HG03521 (cell line): ENCODE data around the gene CAMTA1.
"Not testable (repeated sequence)": the region's sequence is repeated elsewhere in the genome, so short reads cannot be mapped to it uniquely, and the experiment has no call there.

Experiments used
- ATAC-seq: cut with Tn5 transposase; IDR thresholded peaks from one replicate; pipeline ENCODE4 v1.9.1; 2021; ENCODE audit warnings: mild to moderate bottlenecking, moderate library complexity; ENCODE audit not compliant: unreplicated experiment

The CAMTA1 gene

DNA sequence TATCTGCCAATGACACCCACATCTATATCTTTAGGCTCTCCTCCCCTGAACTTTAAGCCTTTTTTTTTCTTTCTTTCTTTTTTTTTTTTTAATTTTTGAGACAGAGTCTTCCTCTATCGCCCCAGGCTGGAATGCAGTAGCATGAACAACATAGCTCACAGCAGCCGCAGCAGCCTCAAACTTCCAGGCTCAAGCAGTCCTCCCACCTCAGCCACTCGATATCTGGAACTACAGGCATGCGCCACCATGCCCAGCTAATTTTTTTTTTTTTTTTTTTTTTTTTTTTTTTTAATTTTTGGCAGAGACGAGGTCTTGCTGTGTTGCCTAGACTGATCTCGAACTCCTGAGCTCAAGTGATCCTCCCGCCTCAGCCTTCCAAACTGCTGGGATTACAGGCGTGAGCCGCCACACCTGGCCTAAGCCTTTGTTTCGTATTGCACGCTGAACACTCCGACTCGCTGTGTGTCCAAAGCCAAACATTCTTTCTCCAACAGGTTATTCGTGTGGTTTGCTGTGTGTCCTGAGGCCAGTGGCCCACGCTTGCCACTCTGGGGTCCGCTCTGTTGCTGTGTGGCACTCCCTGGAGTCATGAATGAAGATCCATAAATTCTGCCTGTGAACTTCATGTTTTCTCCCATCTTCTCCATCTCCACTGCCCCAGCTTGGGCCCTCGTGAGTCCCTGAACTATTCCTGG lies 119.4 kb downstream of the CAMTA1 start:
- ATAC-seq: no peak

DNA sequence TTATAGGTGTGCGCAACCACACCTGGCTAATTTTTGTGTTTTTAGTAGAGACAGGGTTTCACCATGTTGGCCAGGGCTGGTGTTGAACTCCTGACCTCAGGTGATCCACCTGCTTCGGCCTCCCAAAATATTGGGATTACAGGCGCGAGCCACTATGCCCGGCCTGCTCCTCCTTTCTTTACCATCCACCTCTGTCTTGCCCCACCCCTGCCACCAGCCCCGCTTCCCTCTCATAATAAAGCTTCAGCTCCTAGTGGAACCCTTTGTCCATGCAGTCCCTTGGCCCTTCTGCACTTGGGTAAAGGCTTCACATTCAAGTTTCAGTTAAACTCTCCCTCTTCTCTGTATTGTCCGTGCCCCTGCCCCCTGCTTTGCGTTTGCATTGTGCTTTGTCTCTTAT lies 120.1 kb downstream of the CAMTA1 start:
- ATAC-seq: no peak

DNA sequence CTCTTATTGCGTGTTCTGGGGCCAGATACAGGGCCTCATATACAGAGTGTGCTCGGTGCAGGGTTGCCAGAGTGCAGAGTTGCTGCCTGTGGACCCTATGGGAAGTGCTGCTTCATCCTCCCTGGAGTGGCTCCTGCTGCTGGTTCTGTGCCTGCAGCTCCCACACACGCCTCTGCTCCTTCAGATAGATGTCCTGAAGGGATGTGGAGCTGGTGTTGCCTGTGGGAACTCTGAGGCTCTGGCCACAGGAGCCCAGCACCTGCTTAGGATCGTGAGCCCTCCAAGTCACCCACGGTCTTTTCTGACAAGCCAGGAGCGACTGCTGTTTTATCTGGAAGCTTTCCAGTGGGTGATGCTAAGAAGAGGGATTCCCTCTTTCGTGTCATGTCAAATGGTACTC lies 120.5 kb downstream of the CAMTA1 start:
- ATAC-seq: no peak

DNA sequence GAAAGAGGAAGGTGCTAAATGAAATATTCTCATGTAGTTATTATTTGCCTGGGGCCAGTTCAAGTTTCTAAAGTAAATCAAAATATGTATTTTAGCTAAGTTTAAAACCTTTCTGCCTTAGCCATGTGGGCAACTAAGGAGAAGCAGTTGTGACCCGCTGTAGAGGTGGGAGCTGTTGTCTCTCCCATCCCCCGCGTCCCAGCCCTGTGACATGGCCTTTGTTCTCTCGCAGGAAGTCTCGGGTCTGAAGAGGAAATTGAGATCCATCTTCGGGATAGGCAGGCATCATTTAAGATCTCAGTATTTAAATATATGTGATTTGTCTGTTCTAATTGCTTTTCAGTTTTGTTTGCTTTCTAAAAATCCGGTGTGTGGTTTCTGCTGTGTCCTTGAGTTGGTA lies 121.5 kb downstream of the CAMTA1 start:
- no peak for ATAC-seq

DNA sequence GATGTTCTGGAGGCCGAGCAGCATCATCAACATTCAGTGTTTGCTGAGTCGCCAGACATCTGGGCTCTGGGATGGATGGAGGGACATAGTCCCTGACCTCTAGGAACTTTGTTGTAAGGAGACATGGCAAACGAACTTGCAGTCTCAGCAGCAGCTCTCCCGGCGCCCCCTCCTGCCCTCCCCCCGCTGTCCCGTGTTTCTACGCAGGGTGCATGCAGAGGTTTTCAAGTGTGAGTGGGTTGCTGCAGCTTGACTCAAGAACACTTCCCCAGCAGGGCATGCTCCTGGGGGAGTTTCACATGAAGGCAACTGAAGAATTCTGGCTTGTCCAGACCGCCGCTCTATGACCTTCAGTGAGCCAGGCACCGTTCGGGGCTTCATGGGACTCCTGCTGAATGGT lies 121.9 kb downstream of the CAMTA1 start:
- no peak for ATAC-seq

DNA sequence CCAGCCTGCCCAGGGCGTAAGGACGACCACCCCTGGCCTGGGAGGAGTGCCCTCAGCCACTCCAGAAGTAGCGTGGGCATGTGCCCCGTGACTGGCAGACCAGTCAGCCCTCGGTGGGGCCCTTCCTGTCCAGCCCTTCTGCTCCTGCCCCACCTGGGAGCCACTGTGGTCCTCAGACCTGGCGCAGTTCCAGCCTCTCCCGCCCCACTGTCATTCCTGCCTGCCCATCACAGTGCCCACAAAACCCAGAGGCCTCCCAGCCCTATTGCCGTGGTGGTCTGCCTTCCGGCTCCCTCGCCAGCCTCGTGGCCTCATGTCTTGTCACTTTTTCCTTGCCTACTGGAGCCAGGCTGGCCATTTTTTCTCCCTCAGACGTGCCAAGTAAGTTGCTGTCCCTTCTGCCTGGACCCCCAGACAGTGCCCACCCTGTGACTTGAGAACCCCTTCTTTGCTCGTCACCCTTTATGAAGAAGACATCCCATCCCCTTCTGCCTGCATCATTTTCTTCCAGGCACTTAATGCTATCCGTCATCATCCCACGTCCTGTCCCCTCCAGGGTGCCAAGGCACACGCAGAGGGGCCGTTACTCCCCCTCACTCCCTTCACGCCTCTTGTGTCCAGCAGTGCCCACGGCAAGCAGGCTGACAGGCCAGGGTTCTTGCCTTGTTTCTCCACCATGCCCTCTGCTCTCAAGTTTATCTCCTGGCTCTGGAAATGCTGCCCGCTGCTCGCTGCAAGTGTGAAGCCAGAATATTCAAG lies 122.6 kb downstream of the CAMTA1 start:
- no peak for ATAC-seq

DNA sequence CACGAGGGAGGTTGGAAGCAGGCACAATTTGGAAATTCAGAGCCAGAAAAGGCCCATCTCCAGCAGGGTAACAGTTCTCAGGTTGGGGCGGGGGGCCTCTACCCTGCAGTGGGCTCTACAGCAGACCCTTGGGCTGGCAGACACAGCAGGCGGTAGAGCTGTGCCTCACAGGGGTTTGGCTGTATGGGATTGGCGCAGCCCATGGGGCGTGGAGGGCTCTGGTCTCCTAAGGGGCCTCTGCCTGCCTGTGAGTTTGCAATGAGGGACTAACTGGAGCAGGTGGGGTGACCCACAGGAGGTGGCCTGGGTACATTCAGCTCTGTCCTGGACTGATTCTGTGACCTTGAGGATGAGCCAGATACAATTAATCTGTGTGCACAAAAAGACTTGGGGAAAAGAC lies 124.1 kb downstream of the CAMTA1 start:
- no peak for ATAC-seq

DNA sequence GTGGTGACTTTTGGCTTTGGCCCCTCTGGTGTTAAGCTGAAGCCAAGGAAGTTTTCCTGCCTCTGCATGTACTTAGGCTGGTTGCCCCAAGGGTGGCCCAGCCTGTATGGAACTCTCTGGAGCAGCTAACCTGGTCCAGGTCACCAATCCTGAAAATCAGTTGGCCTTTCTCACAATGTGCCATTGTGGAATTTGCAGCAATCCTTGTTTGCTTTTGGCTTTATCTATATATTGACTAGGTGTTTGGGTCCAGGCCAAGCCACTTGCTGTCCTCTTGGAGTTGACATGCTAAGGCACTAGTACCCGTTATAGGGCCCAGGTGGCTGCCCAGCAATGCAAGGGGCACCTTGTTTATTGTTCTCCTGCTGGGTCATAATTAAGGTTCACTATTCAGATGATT lies 124.6 kb downstream of the CAMTA1 start:
- no peak for ATAC-seq

DNA sequence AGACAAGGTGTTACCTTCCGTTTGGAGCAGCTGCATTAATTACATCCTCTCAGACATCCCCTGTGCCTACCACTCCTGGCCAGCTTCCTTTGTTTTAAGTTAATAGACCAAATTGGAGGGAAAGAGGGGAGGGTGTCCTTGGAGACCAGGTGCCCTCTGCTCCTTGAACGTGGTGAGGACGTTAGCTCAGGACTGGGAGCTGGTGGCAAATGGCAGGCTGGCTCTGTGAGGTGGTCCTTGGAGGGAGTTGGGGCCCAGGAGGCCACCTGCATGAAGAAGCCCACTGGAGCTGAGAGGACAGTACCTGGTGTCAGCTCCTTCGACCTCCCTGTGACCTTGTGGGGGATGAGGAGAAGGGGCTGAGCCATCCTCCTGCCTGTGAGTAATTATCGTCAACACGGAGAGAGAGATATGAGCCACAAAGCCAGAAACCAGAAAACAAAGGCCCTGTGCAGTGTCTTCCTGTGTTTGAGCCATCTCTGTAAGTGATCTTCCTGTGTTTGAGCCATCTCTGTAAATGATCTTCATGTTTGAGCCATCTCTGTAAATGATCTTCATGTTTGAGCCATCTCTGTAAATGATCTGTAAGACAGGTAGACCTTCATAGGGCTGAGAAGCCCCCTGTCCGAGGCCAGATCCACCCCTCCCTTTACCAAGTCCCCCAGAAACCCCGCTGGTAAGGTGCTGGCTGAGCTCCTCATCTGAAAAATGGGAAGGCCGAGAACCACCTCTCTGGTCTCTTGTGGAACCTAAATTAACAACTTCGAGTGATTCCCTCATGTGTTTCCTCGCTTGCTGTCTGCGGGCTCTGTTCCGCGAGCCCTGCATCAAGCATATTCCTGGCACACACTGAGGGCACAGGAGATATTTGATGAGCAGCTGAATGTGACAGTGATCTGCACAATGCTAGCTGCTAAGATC lies 126.0 kb downstream of the CAMTA1 start:
- ATAC-seq: no peak

DNA sequence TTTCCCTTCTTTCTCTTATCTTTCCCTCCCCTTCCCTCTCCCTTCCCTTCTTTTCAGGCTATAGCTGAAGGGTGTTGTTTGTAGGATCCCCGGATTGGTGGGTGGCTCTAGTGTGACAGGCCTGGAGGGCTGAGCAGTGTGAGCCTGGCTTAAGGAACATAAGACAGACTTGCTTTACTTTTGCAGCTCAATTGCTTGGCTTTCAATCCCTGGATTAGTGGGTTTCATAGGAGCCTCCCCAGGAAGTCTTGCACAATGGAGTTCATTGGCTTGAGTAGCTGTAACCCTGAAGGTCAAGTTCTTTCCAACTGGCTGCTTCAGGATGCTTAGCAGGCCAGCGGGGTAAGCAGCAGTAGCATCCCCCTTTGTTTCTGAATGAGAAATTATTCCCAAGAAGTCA lies 126.7 kb downstream of the CAMTA1 start:
- ATAC-seq: no peak

DNA sequence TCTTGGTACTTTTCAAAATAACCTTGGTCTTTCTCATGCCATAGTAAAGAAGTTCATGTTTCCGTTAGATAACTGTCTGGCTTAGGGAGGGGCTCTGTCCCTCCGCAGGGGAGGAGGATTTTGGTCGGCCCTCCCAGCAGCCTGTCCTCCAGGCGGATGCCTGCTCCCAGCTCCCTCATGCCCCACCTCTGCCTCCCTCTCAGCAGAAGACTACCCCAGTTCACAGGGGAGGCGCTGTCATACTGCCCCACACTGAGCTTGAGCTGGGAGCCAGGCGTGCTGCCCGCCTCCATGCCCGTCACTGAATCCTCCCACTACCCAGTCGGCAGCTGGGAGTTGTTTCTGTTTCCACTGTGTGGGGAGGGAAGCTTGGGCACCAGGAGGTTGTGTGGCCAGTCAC lies 127.3 kb downstream of the CAMTA1 start:
- no peak for ATAC-seq

DNA sequence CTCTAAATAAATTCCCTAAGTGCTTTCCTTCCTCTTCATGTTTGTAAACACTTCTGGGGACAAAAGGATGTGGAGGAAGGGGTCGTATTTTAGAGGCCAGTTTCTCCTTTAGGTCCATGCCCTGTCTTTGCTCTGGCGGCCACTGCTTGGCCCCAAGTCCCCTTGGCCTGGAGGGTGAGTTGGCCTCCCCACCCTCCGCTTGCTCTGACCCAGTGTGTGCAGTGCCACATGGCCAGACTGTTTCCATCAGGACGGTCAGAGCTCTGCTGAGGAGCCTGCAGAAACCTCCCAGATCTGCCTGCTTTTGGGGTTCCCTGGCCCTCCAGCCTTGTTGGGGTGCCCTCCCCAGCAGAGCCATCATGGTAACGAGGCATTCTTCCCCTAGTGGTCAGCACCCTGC lies 127.8 kb downstream of the CAMTA1 start:
- no peak for ATAC-seq

DNA sequence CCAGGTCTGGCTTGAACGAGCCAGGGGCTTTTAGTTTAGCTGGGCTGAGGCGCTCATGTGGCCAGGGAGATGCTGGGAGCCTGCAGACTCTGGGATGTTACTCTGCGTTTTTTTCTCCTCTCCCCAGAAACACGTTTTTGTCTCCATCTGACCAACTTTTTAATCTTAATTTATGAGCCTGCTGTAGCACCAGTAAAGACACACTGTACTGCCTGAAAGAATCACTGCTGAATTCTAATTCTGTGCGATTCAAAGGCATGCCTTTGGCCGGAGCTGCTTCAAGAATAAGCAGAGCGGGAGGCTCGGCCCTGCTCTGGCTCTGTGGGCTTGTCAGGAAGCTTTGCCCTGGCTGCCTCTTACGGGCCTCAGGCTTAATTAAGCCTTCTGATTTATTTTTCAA lies 129.5 kb downstream of the CAMTA1 start:
- ATAC-seq: no peak

DNA sequence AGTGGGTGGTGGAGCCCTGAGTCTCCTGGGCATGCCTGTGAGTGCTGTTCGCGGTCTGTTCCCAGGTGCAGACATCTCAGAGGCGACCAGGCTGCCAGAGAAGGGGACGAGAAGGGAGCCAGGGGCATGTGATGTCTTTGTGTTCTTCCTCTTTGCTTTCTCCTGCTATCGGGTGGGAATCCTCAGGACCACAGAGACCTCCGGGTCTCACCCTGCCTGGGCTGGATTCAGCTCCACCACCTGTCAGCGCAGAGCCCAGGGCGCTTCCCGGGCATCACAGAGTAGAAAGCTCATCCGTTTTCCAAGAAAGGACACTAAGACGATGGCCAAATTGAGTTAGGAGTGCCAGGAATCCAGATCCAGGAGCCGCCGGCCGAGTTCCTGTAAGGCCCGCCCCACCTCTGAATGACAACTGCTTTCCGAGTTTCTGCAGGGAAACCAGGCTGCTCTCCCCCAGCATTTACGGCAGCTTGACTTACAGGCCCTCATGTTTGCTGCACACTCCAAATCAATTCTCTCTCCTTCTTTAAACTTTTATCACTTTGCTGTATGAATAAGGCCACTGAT lies 130.8 kb downstream of the CAMTA1 start:
- ATAC-seq: no peak

DNA sequence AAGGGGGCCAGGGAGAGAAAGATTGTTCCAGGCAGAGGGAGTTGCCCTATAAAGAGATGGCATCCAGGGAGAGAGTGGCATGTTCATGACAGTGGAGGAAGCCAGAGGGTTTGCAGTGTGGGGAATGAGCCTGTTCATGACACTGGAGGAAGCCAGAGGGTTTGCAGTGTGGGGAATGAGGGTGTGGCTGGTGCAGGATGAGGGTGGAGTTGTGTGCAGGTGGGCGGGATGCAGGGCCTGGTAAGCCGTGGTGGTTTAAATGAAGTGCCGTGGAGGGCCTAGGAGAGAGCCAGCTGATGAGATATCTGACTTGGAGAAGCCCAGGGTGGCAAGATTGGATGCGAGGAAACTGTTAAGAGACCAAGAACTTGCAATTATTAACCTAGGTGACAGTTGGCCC lies 131.8 kb downstream of the CAMTA1 start:
- no peak for ATAC-seq

DNA sequence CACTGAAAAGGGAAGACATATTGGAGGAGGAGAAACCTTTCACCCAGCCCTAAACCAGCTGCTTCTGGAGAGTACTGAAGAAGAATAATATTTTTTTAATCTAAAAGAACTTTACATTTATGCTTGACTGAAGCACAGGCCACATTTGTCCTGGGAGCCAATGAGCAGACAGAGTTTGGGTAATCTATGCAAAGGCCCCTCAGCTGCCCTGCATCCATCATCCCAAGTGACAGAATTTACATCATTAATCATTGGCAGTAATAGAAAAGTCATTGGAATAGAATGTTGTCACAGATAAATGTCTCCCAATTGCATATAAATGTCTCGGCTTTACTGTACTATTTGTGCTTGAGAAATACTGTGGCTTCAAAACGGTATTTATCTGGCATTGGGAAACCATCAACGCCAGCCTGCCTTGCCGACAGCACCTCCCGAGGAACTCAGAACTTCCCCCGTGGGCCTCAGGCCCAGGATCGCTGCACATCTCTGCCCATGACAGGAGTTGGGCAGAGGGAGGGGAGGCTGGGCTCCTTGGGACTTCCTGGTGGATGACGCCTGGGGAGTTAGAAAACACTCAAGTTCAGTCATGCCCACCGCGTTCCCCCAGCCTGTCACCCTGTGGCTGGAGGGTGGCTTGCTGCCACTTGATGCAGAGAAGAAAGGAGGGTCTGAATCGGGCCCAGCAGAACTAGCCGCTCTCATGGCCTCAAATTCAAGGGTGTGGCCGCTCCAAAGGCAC lies 133.1 kb downstream of the CAMTA1 start:
- ATAC-seq: no peak

DNA sequence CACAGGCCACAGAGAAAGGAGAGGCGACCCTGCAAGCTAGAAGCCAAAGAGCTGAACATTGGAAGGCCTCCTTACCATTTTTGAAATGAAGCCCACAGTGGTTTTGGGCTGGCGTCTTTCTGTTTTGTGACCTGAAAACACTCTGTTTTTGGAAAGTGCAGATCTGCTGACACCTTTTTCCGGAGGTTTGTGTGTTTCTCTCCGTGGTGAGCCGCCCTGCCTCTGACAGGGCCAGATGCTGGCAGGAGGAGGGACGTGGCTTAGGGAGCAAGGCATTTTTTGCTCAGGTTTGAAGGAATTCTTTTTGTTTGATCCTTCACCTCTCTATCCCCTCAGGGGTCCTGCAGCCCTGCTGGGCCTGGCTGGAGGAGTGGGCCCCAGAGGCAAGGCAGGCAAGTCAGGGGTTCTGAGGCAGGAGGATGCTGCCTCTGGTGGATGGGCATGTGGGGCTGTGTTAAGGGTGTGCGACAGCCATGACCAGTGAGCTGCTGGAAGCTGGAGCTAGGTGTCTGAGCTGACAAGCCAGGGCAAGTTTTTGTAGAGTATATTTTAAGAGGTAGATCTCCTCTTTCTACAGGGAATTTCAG lies 133.8 kb downstream of the CAMTA1 start:
- no peak for ATAC-seq

DNA sequence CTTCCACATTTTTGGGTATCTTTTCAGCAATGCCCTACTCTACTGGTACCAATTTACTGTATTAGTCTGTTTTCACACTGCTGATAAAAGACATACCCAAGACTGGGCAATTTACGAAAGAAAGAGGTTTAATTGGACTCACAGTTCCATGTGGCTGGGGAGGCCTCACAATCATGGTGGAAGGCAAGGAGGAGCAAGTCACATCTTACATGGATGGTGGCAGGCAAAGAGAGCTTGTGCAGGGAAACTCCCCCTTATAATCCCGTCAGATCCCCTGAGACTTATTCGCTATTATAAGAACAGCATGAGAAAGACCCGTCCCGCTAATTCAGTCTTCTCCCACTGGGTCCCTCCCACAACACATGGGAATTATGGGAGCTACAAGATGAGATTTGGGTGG lies 136.3 kb downstream of the CAMTA1 start:
- not testable (repeated sequence) for ATAC-seq

DNA sequence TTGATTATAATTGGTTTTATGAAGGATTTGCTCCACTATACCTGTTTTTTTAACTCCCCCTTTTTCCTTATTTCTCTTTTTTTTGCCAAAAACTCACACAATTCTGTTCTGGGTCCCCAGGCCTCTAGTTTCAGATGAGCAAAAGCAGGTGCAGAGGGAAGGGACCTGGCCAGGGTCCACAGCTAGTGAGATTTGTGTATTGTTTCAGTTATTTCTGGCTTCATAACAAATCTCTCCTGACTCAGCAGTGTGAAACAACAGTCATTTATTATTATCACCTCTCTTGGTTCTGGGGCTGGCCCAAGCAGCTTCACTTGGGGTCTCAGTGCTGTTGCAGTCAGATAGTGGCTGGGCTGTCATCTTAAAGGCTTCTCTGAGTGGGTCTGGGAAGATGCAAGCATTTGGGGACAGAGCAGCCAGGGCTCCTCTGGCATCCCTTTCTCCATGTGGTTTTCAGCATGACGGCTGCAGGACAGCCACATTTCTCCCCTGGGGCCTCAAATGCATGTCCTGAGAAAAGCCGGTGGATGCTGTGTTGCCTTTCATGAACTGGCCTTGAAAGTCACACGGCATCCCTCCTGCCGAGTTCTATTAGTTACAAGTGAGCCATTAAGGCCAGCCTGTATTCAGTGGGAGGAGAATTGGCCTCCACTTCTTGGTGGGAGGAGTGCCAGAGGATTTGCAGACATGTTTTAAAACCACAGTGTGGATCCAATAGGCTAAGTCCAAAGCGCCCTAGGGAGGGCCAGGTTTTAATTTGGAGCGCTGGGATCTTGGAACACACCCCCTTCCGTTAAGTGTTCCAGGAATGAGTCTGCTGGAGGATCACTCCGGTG lies 137.1 kb downstream of the CAMTA1 start:
- ATAC-seq: no peak
